ENCODE results near the gene CDC42BPA. TPM values are rescaled to one million over a fixed set of nuclear protein-coding genes. Genes with fewer than 3 reads are reported as not detected.
A peak's percentile ranks its signal among the peaks of the same experiment; 100 is the strongest.

Gene CDC42BPA
- total and polyA plus RNA-seq, 2 of the 13 experiments (the other 11 are each of a cell fraction or from before 2014, with no cell fraction given) = 6.5 to 16.0 TPM

- TF ChIP-seq MTERF4 (CRISPR knock-in tag; IDR thresholded peaks at IDR 0.05) (no peak; the same call in 1 of the 2 replicates), PATZ1 (CRISPR knock-in tag; IDR thresholded peaks at IDR 0.05) (no peak), TAF15 (IDR thresholded peaks at IDR 0.05; ENCODE audit: low read depth, low read length, poor library complexity, severe bottlenecking) (no peak), GATAD2A (CRISPR knock-in tag; IDR thresholded peaks at IDR 0.05) (peak; percentile 70), TRIM24 (CRISPR knock-in tag; IDR thresholded peaks at IDR 0.05) (no peak), ZNF101 (CRISPR knock-in tag; IDR thresholded peaks at IDR 0.05; ENCODE audit: borderline replicate concordance, low read depth) (no peak), ZNF160 (CRISPR knock-in tag; IDR thresholded peaks at IDR 0.05) (peak; percentile 16; the same call in 1 of the 2 replicates), SRSF4 (IDR thresholded peaks at IDR 0.05; ENCODE audit: low read depth, low read length, poor library complexity, severe bottlenecking) (no peak), MXD1 (CRISPR knock-in tag; IDR thresholded peaks at IDR 0.05) (peak; percentile 15; the same call in 1 of the 2 replicates), TOE1 (CRISPR knock-in tag; IDR thresholded peaks at IDR 0.05) (no peak), TRAFD1 (CRISPR knock-in tag; IDR thresholded peaks at IDR 0.05; ENCODE audit: borderline replicate concordance) (no peak), ZBTB10 (CRISPR knock-in tag; IDR thresholded peaks at IDR 0.05; ENCODE audit: borderline replicate concordance) (no peak), ZNF768 (CRISPR knock-in tag; IDR thresholded peaks at IDR 0.05) (no peak), DNMT3B (CRISPR knock-in tag; conservative IDR thresholded peaks at IDR 0.05) (no peak), ATF4 (CRISPR knock-in tag; IDR thresholded peaks at IDR 0.05) (no peak), ZNF292 (CRISPR knock-in tag; IDR thresholded peaks at IDR 0.05; ENCODE audit: borderline replicate concordance, low read depth) (peak; percentile 84), MLX (CRISPR knock-in tag; IDR thresholded peaks at IDR 0.05) (no peak), TBX2 (CRISPR knock-in tag; IDR thresholded peaks at IDR 0.05; ENCODE audit: borderline replicate concordance) (peak; percentile 53; the same call in 1 of the 2 replicates)
These were observed 343.6 kb downstream of the CDC42BPA start (continued) for GRCh38 chr1:226974544-226975258.
